CD4-positive, alpha-beta T cell treated with Interleukin-6 for 4 hours (primary cell): Measurements from ENCODE around the gene SCMH1.
"Not testable (repeated sequence)": the region's sequence is repeated elsewhere in the genome, so short reads cannot be mapped to it uniquely, and the experiment has no call there.

Experiments
- DNase-seq: peaks from one replicate; pipeline ENCODE4 v3.0.0-alpha.2; 2020; ENCODE audit warnings: mixed read lengths

The SCMH1 gene

GRCh38 chr1:41241749-41242341, at the start of gene SCMH1:
Gene SCMH1 (minus strand): TSS chr1:41242306. CDS start chr1:41186133, 56,173 bp downstream.
- peak; percentile 72 for DNase-seq

GRCh38 chr1:41291195-41291594, 49.1 kb upstream of the SCMH1 start:
- no peak for DNase-seq

GRCh38 chr1:41289196-41289595, 47.1 kb upstream of the SCMH1 start:
- DNase-seq = no peak

GRCh38 chr1:41286992-41287391, 44.9 kb upstream of the SCMH1 start:
- DNase-seq = no peak

- DNase-seq = no peak
Measured at GRCh38 chr1:41286486-41286885, 44.4 kb upstream of the SCMH1 start.

GRCh38 chr1:41285818-41286217, 43.7 kb upstream of the SCMH1 start:
- DNase-seq = no peak

GRCh38 chr1:41284121-41284520, 42.0 kb upstream of the SCMH1 start:
- DNase-seq = no peak

GRCh38 chr1:41282679-41283317, 40.7 kb upstream of the SCMH1 start:
- peak; percentile 25 for DNase-seq

- no peak for DNase-seq
Measured at GRCh38 chr1:41281334-41281733, 39.2 kb upstream of the SCMH1 start.

- DNase-seq = no peak
Measured at GRCh38 chr1:41280202-41281032, 38.3 kb upstream of the SCMH1 start.

GRCh38 chr1:41278076-41278475, 36.0 kb upstream of the SCMH1 start:
- no peak for DNase-seq

- DNase-seq = no peak
Measured at GRCh38 chr1:41277371-41277975, 35.4 kb upstream of the SCMH1 start.

- no peak for DNase-seq
Measured at GRCh38 chr1:41275831-41276230, 33.7 kb upstream of the SCMH1 start.

- no peak for DNase-seq
Measured at GRCh38 chr1:41274752-41275545, 32.8 kb upstream of the SCMH1 start.

- DNase-seq = no peak
Measured at GRCh38 chr1:41272601-41273000, 30.5 kb upstream of the SCMH1 start.

- peak; percentile 74 for DNase-seq
Measured at GRCh38 chr1:41268154-41268770, 26.2 kb upstream of the SCMH1 start.

- DNase-seq = no peak
Measured at GRCh38 chr1:41261926-41262618, 20.0 kb upstream of the SCMH1 start.

GRCh38 chr1:41260768-41261167, 18.7 kb upstream of the SCMH1 start:
- DNase-seq = no peak

GRCh38 chr1:41259221-41259620, 17.1 kb upstream of the SCMH1 start:
- DNase-seq = no peak

GRCh38 chr1:41255978-41256377, 13.9 kb upstream of the SCMH1 start:
- no peak for DNase-seq

GRCh38 chr1:41251120-41251519, 9.0 kb upstream of the SCMH1 start:
- not testable (repeated sequence) for DNase-seq

- no peak for DNase-seq
Measured at GRCh38 chr1:41249319-41249718, 7.2 kb upstream of the SCMH1 start.
